ENCODE data around the gene NOTCH2NLA.
"Not testable (repeated sequence)": the region's sequence is repeated elsewhere in the genome, so short reads cannot be mapped to it uniquely, and the experiment has no call there.

DNA sequence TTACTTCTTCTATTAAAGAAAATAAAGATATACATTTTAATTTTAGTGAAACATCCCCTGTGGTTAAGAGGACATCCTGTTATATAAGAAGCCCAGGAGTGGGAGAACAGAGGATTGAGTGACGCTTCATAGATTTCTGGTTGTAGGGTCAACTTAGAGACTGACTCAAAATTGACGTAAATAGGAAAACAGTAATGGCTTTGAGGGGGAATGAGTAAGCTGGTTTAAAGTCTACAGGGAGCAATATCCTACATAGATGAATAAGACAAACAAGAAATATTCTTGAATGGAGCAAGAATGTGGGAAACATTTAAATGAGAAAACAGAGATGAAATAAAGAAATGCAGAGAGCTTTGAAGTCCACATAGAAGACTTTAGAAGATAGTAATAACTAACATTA lies 48.3 kb upstream of the NOTCH2NLA start:
- TF ChIP-seq, protein P1, sequence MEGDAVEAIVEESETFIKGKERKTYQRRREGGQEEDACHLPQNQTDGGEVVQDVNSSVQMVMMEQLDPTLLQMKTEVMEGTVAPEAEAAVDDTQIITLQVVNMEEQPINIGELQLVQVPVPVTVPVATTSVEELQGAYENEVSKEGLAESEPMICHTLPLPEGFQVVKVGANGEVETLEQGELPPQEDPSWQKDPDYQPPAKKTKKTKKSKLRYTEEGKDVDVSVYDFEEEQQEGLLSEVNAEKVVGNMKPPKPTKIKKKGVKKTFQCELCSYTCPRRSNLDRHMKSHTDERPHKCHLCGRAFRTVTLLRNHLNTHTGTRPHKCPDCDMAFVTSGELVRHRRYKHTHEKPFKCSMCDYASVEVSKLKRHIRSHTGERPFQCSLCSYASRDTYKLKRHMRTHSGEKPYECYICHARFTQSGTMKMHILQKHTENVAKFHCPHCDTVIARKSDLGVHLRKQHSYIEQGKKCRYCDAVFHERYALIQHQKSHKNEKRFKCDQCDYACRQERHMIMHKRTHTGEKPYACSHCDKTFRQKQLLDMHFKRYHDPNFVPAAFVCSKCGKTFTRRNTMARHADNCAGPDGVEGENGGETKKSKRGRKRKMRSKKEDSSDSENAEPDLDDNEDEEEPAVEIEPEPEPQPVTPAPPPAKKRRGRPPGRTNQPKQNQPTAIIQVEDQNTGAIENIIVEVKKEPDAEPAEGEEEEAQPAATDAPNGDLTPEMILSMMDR (IDR thresholded peaks at IDR 0.05) = not testable (repeated sequence)
- TF ChIP-seq POLR2A (IDR thresholded peaks at IDR 0.05) = not testable (repeated sequence)
